RWPE1 (cell line): ENCODE results near the gene GBX2.
A peak's percentile ranks its signal among the peaks of the same experiment; 100 is the strongest.

Experiments used
- CTCF ChIA-PET: fragments of 350-600 bp; sonication (Branson Sonifier 250); formaldehyde crosslinking; extraction: SDS; loops from one replicate; lab custom pipeline; 2021; lab: Yijun Ruan, JAX
- POLR2A ChIA-PET: fragments of 400-600 bp; formaldehyde crosslinking; extraction: SDS; loops from one replicate; lab custom pipeline; 2020; ENCODE audit warnings: antibody characterized with exemption; ENCODE audit not compliant: low non-redundant PET; lab: Yijun Ruan, JAX
- DNase-seq: peaks from one replicate; pipeline ENCODE4 v3.0.0; 2012; ENCODE audit warnings: low spot score
- H3K27ac ChIP-seq: fragments of 450-650 bp; 2 replicates; pipeline ENCODE4 v1.5.1; 2017
- TF ChIP-seq, protein P1 (sequence below): fragments of 450-650 bp; conservative IDR thresholded peaks from 2 replicates; pipeline ENCODE4 v1.5.1; 2017; ENCODE audit warnings: low read depth, mild to moderate bottlenecking

GBX2 gene

GRCh38 chr2:236162031-236162845 is 5.9 kb downstream of the GBX2 start:
- peak overlapping the region; percentile 47 for H3K27ac ChIP-seq
- ChIA-PET POLR2A (no interaction called here), CTCF (no interaction called here)
- DNase-seq: no peak
- TF ChIP-seq, protein P1, sequence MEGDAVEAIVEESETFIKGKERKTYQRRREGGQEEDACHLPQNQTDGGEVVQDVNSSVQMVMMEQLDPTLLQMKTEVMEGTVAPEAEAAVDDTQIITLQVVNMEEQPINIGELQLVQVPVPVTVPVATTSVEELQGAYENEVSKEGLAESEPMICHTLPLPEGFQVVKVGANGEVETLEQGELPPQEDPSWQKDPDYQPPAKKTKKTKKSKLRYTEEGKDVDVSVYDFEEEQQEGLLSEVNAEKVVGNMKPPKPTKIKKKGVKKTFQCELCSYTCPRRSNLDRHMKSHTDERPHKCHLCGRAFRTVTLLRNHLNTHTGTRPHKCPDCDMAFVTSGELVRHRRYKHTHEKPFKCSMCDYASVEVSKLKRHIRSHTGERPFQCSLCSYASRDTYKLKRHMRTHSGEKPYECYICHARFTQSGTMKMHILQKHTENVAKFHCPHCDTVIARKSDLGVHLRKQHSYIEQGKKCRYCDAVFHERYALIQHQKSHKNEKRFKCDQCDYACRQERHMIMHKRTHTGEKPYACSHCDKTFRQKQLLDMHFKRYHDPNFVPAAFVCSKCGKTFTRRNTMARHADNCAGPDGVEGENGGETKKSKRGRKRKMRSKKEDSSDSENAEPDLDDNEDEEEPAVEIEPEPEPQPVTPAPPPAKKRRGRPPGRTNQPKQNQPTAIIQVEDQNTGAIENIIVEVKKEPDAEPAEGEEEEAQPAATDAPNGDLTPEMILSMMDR: no peak

GRCh38 chr2:236161531-236161930 is 6.7 kb downstream of the GBX2 start:
- DNase-seq: no peak
- ChIA-PET CTCF (interaction anchor here (0.6 kb wide), 1 partner anchor 97 kb away, joined by 3 read pairs; no protein-coding TSS in a partner anchor), POLR2A (no interaction called here)
- peak overlapping the region; percentile 47 for H3K27ac ChIP-seq
- TF ChIP-seq, protein P1: no peak

DNA sequence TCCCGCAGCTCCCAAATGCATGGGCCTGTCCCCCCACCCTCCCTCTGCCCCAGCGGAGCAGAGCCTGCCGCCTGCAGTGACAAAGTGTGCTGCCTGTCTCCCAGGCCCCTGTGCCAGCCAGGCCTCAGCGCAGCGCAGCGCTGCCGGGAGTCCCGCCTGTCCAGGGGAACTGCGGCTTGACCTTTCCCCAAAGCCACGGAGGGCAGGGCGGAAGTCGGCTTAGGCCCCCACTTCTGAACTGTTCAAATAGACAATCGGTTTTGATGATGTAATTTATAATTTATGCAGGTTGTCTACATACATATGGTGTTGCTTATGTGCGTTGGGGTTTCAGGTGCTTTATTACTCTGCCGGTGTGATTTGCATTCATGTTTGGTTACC is 7.1 kb downstream of the GBX2 start:
- CTCF ChIA-PET: interaction anchor here (0.6 kb wide), 1 partner anchor 97 kb away, joined by 3 read pairs; no protein-coding TSS in a partner anchor
- H3K27ac ChIP-seq: no peak overlapping the region
- no peak for DNase-seq
- TF ChIP-seq, protein P1: no peak
- POLR2A ChIA-PET: no interaction called here

GRCh38 chr2:236160366-236161081 is 7.7 kb downstream of the GBX2 start:
- POLR2A ChIA-PET: no interaction called here
- no peak overlapping the region for H3K27ac ChIP-seq
- DNase-seq: no peak
- TF ChIP-seq, protein P1: no peak
- CTCF ChIA-PET: no interaction called here

GRCh38 chr2:236159778-236160170 is 8.4 kb downstream of the GBX2 start:
- ChIA-PET POLR2A (no interaction called here), CTCF (interaction anchor here (0.7 kb wide), 1 partner anchor 804 kb away, joined by 5 read pairs; no protein-coding TSS in a partner anchor)
- H3K27ac ChIP-seq: no peak overlapping the region
- TF ChIP-seq, protein P1: no peak
- DNase-seq: no peak

DNA sequence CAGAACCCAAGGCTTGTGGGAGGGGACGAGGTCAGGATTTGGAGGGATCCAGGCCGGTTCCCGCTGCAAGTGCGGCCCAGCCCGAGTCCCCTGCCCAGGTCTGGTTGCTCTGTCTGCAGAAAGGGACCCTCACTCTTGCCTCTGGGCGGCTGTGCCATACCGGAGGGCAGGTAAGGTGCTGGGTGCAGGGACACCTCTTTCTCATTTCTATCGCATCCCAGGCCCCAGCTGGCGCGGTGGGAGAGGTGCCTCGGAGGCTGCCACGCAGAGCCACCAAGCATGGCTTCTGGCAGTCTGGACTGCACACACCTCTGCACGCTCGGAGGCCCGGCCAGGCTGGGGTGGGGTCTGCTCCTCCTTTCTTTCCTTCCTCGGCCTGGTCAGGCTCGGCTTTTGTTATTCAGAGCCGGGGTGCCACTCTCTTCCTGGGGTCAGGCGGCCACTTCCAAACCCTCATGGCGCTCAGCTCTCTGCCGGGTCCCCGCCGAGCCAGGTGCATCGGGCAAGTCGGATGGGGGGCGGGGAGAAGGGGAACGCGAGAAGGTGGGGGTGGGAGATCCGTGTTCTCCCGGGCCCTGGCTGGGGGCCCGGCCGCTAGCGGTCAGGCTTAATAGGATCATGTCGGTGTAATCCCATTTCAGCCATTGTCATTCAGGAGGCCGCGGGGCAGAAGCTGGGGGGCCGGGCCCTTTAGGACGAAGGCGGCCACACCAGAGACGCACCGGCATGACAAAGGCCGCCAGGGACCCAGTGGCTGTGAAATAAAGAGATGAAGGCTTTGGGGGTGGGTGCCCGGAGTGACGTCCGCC is 9.0 kb downstream of the GBX2 start:
- TF ChIP-seq, protein P1: no peak
- ChIA-PET POLR2A (no interaction called here), CTCF (interaction anchor here (0.7 kb wide), 1 partner anchor 803 kb away, joined by 5 read pairs; no protein-coding TSS in a partner anchor)
- no peak for DNase-seq
- H3K27ac ChIP-seq: no peak overlapping the region
